DND-41 (cell line): Measurements from ENCODE around the gene KRTAP10-12.

Experiments
- CTCF ChIP-seq: IDR thresholded peaks from 2 replicates; pipeline ENCODE4 v1.5.1; 2012; ENCODE audit warnings: borderline replicate concordance, low read length, moderate library complexity, mild to moderate bottlenecking; ENCODE audit not compliant: poor library complexity, severe bottlenecking; ENCODE audit errors: extremely low read depth
- EZH2 ChIP-seq: IDR thresholded peaks from 3 replicates; pipeline ENCODE4 v1.6.1; 2012; ENCODE audit warnings: borderline replicate concordance, low read depth, mild to moderate bottlenecking, moderate library complexity, low read length, inconsistent platforms; ENCODE audit not compliant: severe bottlenecking

- TF ChIP-seq CTCF (no peak), EZH2 (no peak)
Measured at GRCh38 chr21:44713846-44714245, 16.9 kb downstream of the KRTAP10-12 start.
